Mesothelial cell of epicardium (in vitro differentiated cells): Measurements from ENCODE around the gene ASCL5. TPM values are rescaled to one million over a fixed set of nuclear protein-coding genes. Genes with fewer than 3 reads are reported as not detected.
A peak's percentile ranks its signal among the peaks of the same experiment; 100 is the strongest.

Experiments
- DNase-seq, 2 experiments: peaks; one replicate each; pipeline ENCODE4 v3.0.0; 2021; ENCODE audit warnings: low spot score in 2 of 2; ENCODE audit not compliant: unreplicated experiment in 2 of 2
- H3K27ac Mint-ChIP-seq: 2 replicates; pipeline ENCODE4 v1.8.0; 2021; ENCODE audit warnings: mixed read lengths
- H3K27me3 Mint-ChIP-seq: 2 replicates; pipeline ENCODE4 v1.8.0; 2021; ENCODE audit warnings: low read depth, mixed read lengths
- H3K36me3 Mint-ChIP-seq: 2 replicates; pipeline ENCODE4 v1.8.0; 2021; ENCODE audit warnings: mixed read lengths
- H3K4me1 Mint-ChIP-seq: 2 replicates; pipeline ENCODE4 v1.8.0; 2021; ENCODE audit warnings: mixed read lengths
- H3K4me3 Mint-ChIP-seq: 2 replicates; pipeline ENCODE4 v1.8.0; 2021; ENCODE audit warnings: mild to moderate bottlenecking, moderate library complexity, mixed read lengths
- H3K9me3 Mint-ChIP-seq: 2 replicates; pipeline ENCODE4 v1.8.0; 2021; ENCODE audit warnings: mixed read lengths
- CTCF ChIP-seq: fragments of 200-600 bp; sonication (generic); IDR thresholded peaks from one replicate; pipeline ENCODE4 v1.5.0; 2021; ENCODE audit warnings: antibody characterized with exemption; ENCODE audit not compliant: unreplicated experiment
- total RNA-seq: library from RNA; stranded (reverse); gene quantifications from 3 replicates; pipeline ENCODE4 v1.2.1, GENCODE V29; 2021

ASCL5 gene
- total RNA-seq, 1 donor from 2014 or later: not detected

DNA sequence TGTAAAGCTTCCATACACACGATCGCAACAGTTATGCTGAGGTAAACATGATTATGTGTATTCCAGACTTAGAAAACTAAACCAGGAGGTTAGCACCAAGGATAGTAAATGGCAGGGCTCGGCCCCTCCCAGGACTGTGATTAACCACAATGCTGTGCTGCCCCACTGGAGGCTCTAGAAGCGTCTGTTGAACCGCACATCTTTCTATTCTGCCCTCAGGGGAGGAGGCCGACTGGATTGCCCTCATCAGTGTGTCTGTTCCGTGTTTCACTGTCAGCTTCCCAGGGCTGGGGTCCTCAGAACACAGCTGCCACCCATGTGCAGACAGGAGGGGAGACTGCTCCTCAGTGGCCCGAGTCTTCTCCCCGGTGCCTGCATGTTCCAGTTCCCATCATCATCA is 12.8 kb upstream of the ASCL5 start:
- Mint-ChIP-seq H3K9me3 (no peaks in the 10 kb centered on the region), H3K27me3 (no peaks in the 10 kb centered on the region), H3K27ac (no peak overlapping the region), H3K36me3 (peaks cover 38% of the 10 kb centered on the region), H3K4me1 (peaks cover 11% of the 10 kb centered on the region), H3K4me3 (no peak overlapping the region)
- DNase-seq: no peak
- no peak for TF ChIP-seq CTCF

GRCh38 chr1:201139306-201139705 is 12.3 kb upstream of the ASCL5 start:
- peaks cover 11% of the 10 kb centered on the region for H3K4me1 Mint-ChIP-seq

GRCh38 chr1:201138311-201138840 is 11.4 kb upstream of the ASCL5 start:
- H3K9me3 Mint-ChIP-seq: no peaks in the 10 kb centered on the region
- H3K4me1 Mint-ChIP-seq: peaks cover 11% of the 10 kb centered on the region
- no peak for TF ChIP-seq CTCF
- no peaks in the 10 kb centered on the region for H3K27me3 Mint-ChIP-seq
- no peak for DNase-seq
- peak overlapping the region; percentile 25 for H3K27ac Mint-ChIP-seq
- H3K36me3 Mint-ChIP-seq: peaks cover 38% of the 10 kb centered on the region
- no peak overlapping the region for H3K4me3 Mint-ChIP-seq

More at GRCh38 chr1:201139306-201139705, 12.3 kb upstream of the ASCL5 start:
- Mint-ChIP-seq H3K9me3 (no peaks in the 10 kb centered on the region), H3K4me3 (no peak overlapping the region), H3K36me3 (peaks cover 38% of the 10 kb centered on the region), H3K27me3 (no peaks in the 10 kb centered on the region), H3K27ac (no peak overlapping the region)
- TF ChIP-seq CTCF: no peak
- no peak for DNase-seq

DNA sequence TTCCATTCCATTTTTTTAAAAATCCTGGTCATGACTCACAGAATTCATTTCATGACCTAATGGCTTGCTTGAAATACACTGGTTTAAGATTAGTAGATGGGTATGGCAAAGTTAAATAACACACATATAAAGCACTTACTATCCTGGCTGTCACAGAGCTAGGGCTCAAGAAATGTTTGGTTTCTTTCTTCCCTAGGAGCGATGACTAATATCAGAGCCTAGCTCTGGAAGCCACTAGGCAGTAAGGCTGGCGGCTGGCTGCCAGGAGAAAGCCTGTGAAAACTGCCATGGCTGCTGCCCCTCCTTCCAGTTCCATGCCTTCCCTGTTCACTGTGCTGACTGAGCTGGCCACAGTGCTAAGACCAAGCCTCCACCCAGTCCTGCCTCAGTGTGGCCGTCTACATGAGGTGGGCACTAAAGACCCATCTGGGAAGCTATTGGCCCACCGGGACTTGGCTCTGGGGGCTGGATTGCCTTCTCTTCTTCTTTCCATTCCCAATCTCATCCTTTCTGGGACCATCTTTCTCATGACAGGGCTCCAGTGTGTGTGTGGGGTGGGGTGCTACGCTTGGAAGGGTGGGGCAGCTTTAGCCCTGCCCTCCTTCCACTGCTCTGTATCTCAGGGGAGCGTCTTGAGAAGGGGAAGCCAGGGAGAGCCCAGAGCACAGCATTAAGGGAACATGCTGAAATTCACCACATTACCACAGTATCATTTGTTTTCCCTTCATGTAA is 10.8 kb upstream of the ASCL5 start:
- Mint-ChIP-seq H3K9me3 (peaks cover 3% of the 10 kb centered on the region), H3K36me3 (peaks cover 38% of the 10 kb centered on the region), H3K4me1 (peaks cover 11% of the 10 kb centered on the region), H3K4me3 (no peak overlapping the region), H3K27ac (no peak overlapping the region), H3K27me3 (no peaks in the 10 kb centered on the region)
- no peak for DNase-seq
- no peak for TF ChIP-seq CTCF

- Mint-ChIP-seq H3K4me3 (no peak overlapping the region), H3K9me3 (peaks cover 3% of the 10 kb centered on the region), H3K27me3 (no peaks in the 10 kb centered on the region), H3K4me1 (peaks cover 11% of the 10 kb centered on the region), H3K27ac (no peak overlapping the region), H3K36me3 (peaks cover 37% of the 10 kb centered on the region)
- no peak for DNase-seq
- TF ChIP-seq CTCF: no peak
Measured at GRCh38 chr1:201137024-201137392, 10.0 kb upstream of the ASCL5 start.
